ENCODE data around the gene TANC1. TPM values are rescaled to one million over a fixed set of nuclear protein-coding genes. Genes with fewer than 3 reads are reported as not detected.

Gene TANC1
- polyA plus RNA-seq, 2 donors, result 18.1 to 21.4 TPM

- Histone ChIP-seq H3K27ac (ENCODE audit: low read depth in 2 of 2, low read length in 1 of 2) (no peak overlapping the region), H3K4me1 (ENCODE audit: control insufficient read depth in 2 of 2, insufficient read depth in 2 of 2, low read length in 1 of 2) (no peaks in the 10 kb centered on the region), H3K9me3 (ENCODE audit: control insufficient read depth in 2 of 2, insufficient read depth in 1 of 2, low read depth in 1 of 2, low read length in 1 of 2) (no peaks in the 10 kb centered on the region), H3K36me3 (ENCODE audit: control insufficient read depth in 2 of 2, insufficient read depth in 2 of 2, low read length in 1 of 2) (no peaks in the 10 kb centered on the region), H3K27me3 (ENCODE audit: control insufficient read depth in 1 of 2, insufficient read depth in 2 of 2, low read length in 2 of 2) (no peaks in the 10 kb centered on the region), H3K4me3 (ENCODE audit: low read depth in 1 of 2, low read length in 2 of 2) (no peak overlapping the region)
- WGBS, 2 donors, result 86 to 87% methylated on average over 5 of the region's 5 CpGs
Measured at GRCh38 chr2:159262904-159263303, 294.5 kb downstream of the TANC1 start.

GRCh38 chr2:159265171-159265576 lies 296.7 kb downstream of the TANC1 start:
- no peak overlapping the region for H3K4me3 ChIP-seq (ENCODE audit: low read depth in 1 of 2, low read length in 2 of 2)
- no peaks in the 10 kb centered on the region for H3K36me3 ChIP-seq (ENCODE audit: control insufficient read depth in 2 of 2, insufficient read depth in 2 of 2, low read length in 1 of 2)
- no peak overlapping the region for H3K27ac ChIP-seq (ENCODE audit: low read depth in 2 of 2, low read length in 1 of 2)
- WGBS, 2 donors, result 52 to 64% methylated on average over 1 of the region's 1 CpG
- no peaks in the 10 kb centered on the region for H3K27me3 ChIP-seq (ENCODE audit: control insufficient read depth in 1 of 2, insufficient read depth in 2 of 2, low read length in 2 of 2)
- no peaks in the 10 kb centered on the region for H3K4me1 ChIP-seq (ENCODE audit: control insufficient read depth in 2 of 2, insufficient read depth in 2 of 2, low read length in 1 of 2)
- no peaks in the 10 kb centered on the region for H3K9me3 ChIP-seq (ENCODE audit: control insufficient read depth in 2 of 2, insufficient read depth in 1 of 2, low read depth in 1 of 2, low read length in 1 of 2)

GRCh38 chr2:159266554-159266953 lies 298.1 kb downstream of the TANC1 start:
- Histone ChIP-seq H3K27me3 (ENCODE audit: control insufficient read depth in 1 of 2, insufficient read depth in 2 of 2, low read length in 2 of 2) (no peaks in the 10 kb centered on the region), H3K9me3 (ENCODE audit: control insufficient read depth in 2 of 2, insufficient read depth in 1 of 2, low read depth in 1 of 2, low read length in 1 of 2) (no peaks in the 10 kb centered on the region), H3K27ac (ENCODE audit: low read depth in 2 of 2, low read length in 1 of 2) (no peak overlapping the region), H3K36me3 (ENCODE audit: control insufficient read depth in 2 of 2, insufficient read depth in 2 of 2, low read length in 1 of 2) (no peaks in the 10 kb centered on the region), H3K4me3 (ENCODE audit: low read depth in 1 of 2, low read length in 2 of 2) (no peak overlapping the region), H3K4me1 (ENCODE audit: control insufficient read depth in 2 of 2, insufficient read depth in 2 of 2, low read length in 1 of 2) (no peaks in the 10 kb centered on the region)
- WGBS, 2 donors, result 91 to 93% methylated on average over 3 of the region's 3 CpGs

- H3K27ac ChIP-seq (ENCODE audit: low read depth in 2 of 2, low read length in 1 of 2), result no peak overlapping the region
- H3K27me3 ChIP-seq (ENCODE audit: control insufficient read depth in 1 of 2, insufficient read depth in 2 of 2, low read length in 2 of 2), result no peaks in the 10 kb centered on the region
- no peak overlapping the region for H3K4me3 ChIP-seq (ENCODE audit: low read depth in 1 of 2, low read length in 2 of 2)
- no peaks in the 10 kb centered on the region for H3K9me3 ChIP-seq (ENCODE audit: control insufficient read depth in 2 of 2, insufficient read depth in 1 of 2, low read depth in 1 of 2, low read length in 1 of 2)
- WGBS, 2 donors, result 78 to 85% methylated on average over 1 of the region's 1 CpG
- H3K4me1 ChIP-seq (ENCODE audit: control insufficient read depth in 2 of 2, insufficient read depth in 2 of 2, low read length in 1 of 2), result no peaks in the 10 kb centered on the region
- no peaks in the 10 kb centered on the region for H3K36me3 ChIP-seq (ENCODE audit: control insufficient read depth in 2 of 2, insufficient read depth in 2 of 2, low read length in 1 of 2)
Measured at GRCh38 chr2:159267921-159268320, 299.5 kb downstream of the TANC1 start.

- no peak overlapping the region for H3K27ac ChIP-seq (ENCODE audit: low read depth in 2 of 2, low read length in 1 of 2)
- H3K4me3 ChIP-seq (ENCODE audit: low read depth in 1 of 2, low read length in 2 of 2), result no peak overlapping the region
- H3K27me3 ChIP-seq (ENCODE audit: control insufficient read depth in 1 of 2, insufficient read depth in 2 of 2, low read length in 2 of 2), result no peaks in the 10 kb centered on the region
- H3K9me3 ChIP-seq (ENCODE audit: control insufficient read depth in 2 of 2, insufficient read depth in 1 of 2, low read depth in 1 of 2, low read length in 1 of 2), result no peaks in the 10 kb centered on the region
- no peaks in the 10 kb centered on the region for H3K4me1 ChIP-seq (ENCODE audit: control insufficient read depth in 2 of 2, insufficient read depth in 2 of 2, low read length in 1 of 2)
- H3K36me3 ChIP-seq (ENCODE audit: control insufficient read depth in 2 of 2, insufficient read depth in 2 of 2, low read length in 1 of 2), result peaks cover 0 to 3% of the 10 kb centered on the region in 2 donors
- WGBS, 2 donors, result 95 to 96% methylated on average over 4 of the region's 4 CpGs
Measured at GRCh38 chr2:159270744-159271379, 302.4 kb downstream of the TANC1 start.

GRCh38 chr2:159272156-159272555 lies 303.7 kb downstream of the TANC1 start:
- no peak overlapping the region for H3K27ac ChIP-seq (ENCODE audit: low read depth in 2 of 2, low read length in 1 of 2)
- H3K4me3 ChIP-seq (ENCODE audit: low read depth in 1 of 2, low read length in 2 of 2), result no peak overlapping the region
- H3K9me3 ChIP-seq (ENCODE audit: control insufficient read depth in 2 of 2, insufficient read depth in 1 of 2, low read depth in 1 of 2, low read length in 1 of 2), result no peaks in the 10 kb centered on the region
- H3K4me1 ChIP-seq (ENCODE audit: control insufficient read depth in 2 of 2, insufficient read depth in 2 of 2, low read length in 1 of 2), result no peaks in the 10 kb centered on the region
- H3K36me3 ChIP-seq (ENCODE audit: control insufficient read depth in 2 of 2, insufficient read depth in 2 of 2, low read length in 1 of 2), result peaks cover 0 to 3% of the 10 kb centered on the region in 2 donors
- H3K27me3 ChIP-seq (ENCODE audit: control insufficient read depth in 1 of 2, insufficient read depth in 2 of 2, low read length in 2 of 2), result no peaks in the 10 kb centered on the region
- WGBS, 2 donors, result 80 to 87% methylated on average over 5 of the region's 5 CpGs

GRCh38 chr2:159275111-159275510 lies 306.7 kb downstream of the TANC1 start:
- peaks cover 0 to 6% of the 10 kb centered on the region in 2 donors for H3K36me3 ChIP-seq (ENCODE audit: control insufficient read depth in 2 of 2, insufficient read depth in 2 of 2, low read length in 1 of 2)
- no peaks in the 10 kb centered on the region for H3K4me1 ChIP-seq (ENCODE audit: control insufficient read depth in 2 of 2, insufficient read depth in 2 of 2, low read length in 1 of 2)
- no peaks in the 10 kb centered on the region for H3K27me3 ChIP-seq (ENCODE audit: control insufficient read depth in 1 of 2, insufficient read depth in 2 of 2, low read length in 2 of 2)
- no peaks in the 10 kb centered on the region for H3K9me3 ChIP-seq (ENCODE audit: control insufficient read depth in 2 of 2, insufficient read depth in 1 of 2, low read depth in 1 of 2, low read length in 1 of 2)
- H3K27ac ChIP-seq (ENCODE audit: low read depth in 2 of 2, low read length in 1 of 2), result no peak overlapping the region
- H3K4me3 ChIP-seq (ENCODE audit: low read depth in 1 of 2, low read length in 2 of 2), result no peak overlapping the region
- 96 to 98% methylated on average over 1 of the region's 1 CpG for WGBS, 2 donors

GRCh38 chr2:159279700-159280099 lies 311.3 kb downstream of the TANC1 start:
- peaks cover 3% of the 10 kb centered on the region in 2 donors for H3K36me3 ChIP-seq (ENCODE audit: control insufficient read depth in 2 of 2, insufficient read depth in 2 of 2, low read length in 1 of 2)

GRCh38 chr2:159281002-159281401 lies 312.6 kb downstream of the TANC1 start:
- WGBS, 2 donors, result 98 to 100% methylated on average over 6 of the region's 6 CpGs
- Histone ChIP-seq H3K9me3 (ENCODE audit: control insufficient read depth in 2 of 2, insufficient read depth in 1 of 2, low read depth in 1 of 2, low read length in 1 of 2) (no peaks in the 10 kb centered on the region), H3K4me1 (ENCODE audit: control insufficient read depth in 2 of 2, insufficient read depth in 2 of 2, low read length in 1 of 2) (no peaks in the 10 kb centered on the region), H3K27ac (ENCODE audit: low read depth in 2 of 2, low read length in 1 of 2) (no peak overlapping the region), H3K4me3 (ENCODE audit: low read depth in 1 of 2, low read length in 2 of 2) (no peak overlapping the region), H3K27me3 (ENCODE audit: control insufficient read depth in 1 of 2, insufficient read depth in 2 of 2, low read length in 2 of 2) (no peaks in the 10 kb centered on the region), H3K36me3 (ENCODE audit: control insufficient read depth in 2 of 2, insufficient read depth in 2 of 2, low read length in 1 of 2) (peaks cover 3% of the 10 kb centered on the region in 2 donors)

More at GRCh38 chr2:159279700-159280099, 311.3 kb downstream of the TANC1 start:
- H3K27ac ChIP-seq (ENCODE audit: low read depth in 2 of 2, low read length in 1 of 2), result no peak overlapping the region
- H3K4me1 ChIP-seq (ENCODE audit: control insufficient read depth in 2 of 2, insufficient read depth in 2 of 2, low read length in 1 of 2), result no peaks in the 10 kb centered on the region
- H3K27me3 ChIP-seq (ENCODE audit: control insufficient read depth in 1 of 2, insufficient read depth in 2 of 2, low read length in 2 of 2), result no peaks in the 10 kb centered on the region
- no peak overlapping the region for H3K4me3 ChIP-seq (ENCODE audit: low read depth in 1 of 2, low read length in 2 of 2)
- no peaks in the 10 kb centered on the region for H3K9me3 ChIP-seq (ENCODE audit: control insufficient read depth in 2 of 2, insufficient read depth in 1 of 2, low read depth in 1 of 2, low read length in 1 of 2)
- 94 to 98% methylated on average over 2 of the region's 2 CpGs for WGBS, 2 donors

Data from esophagus (tissue), 2 donors.